ENCODE results near the gene MOV10. TPM values are rescaled to one million over a fixed set of nuclear protein-coding genes. Genes with fewer than 3 reads are reported as not detected.

MOV10 gene
- total and polyA plus RNA-seq, 2 of the 8 experiments (the other 6 are each of a cell fraction or from before 2014, with no cell fraction given), result 57.3 to 109 TPM

DNA sequence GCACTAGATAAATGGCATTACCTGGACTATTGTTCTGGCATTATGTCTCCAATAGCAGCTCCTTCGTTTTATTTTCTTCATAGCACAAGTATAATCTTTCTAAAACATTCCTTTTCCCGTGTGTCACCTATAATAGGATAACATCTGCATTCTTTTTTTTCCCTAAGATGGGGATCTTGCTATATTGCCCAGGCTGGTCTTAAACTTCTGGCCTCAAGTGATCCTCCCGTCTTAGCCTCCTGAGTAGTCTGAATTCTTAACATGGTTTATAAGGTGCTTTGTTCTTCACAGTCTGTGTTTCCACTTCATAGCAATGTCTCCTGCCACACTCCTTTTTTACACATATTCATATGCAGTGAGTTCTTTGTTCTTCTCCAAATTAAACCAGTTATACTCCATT, 8.6 kb upstream of the MOV10 start:
- no peak overlapping the region for H3K56ac ChIP-seq (replicated peaks; ENCODE audit: insufficient read length, low read depth, low read length)
- peaks cover 6 to 64% (median 32%) of the 10 kb centered on the region in 4 experiments; a peak in 6 of 8 replicates for H3K36me3 ChIP-seq (ENCODE audit: control insufficient read depth in 2 of 4, insufficient read depth in 4 of 4, low read length in 3 of 4)
- H3K23ac ChIP-seq (ENCODE audit: insufficient read length), result no peak overlapping the region
- H3K4me2 ChIP-seq (ENCODE audit: insufficient read depth in 1 of 2, low read depth in 2 of 2, low read length in 2 of 2), result no peak overlapping the region
- no peaks in the 10 kb centered on the region for H3K27me3 ChIP-seq (replicated peaks in 1 of 4; ENCODE audit: control insufficient read depth in 3 of 4, extremely low read depth in 1 of 4, insufficient read depth in 3 of 4, low read length in 3 of 4)
- H2BK120ac ChIP-seq (replicated peaks; ENCODE audit: low read depth, low read length), result no peak overlapping the region
- no peak overlapping the region for H2BK5ac ChIP-seq (ENCODE audit: low read depth, low read length)
- no peak overlapping the region for H3K27ac ChIP-seq (ENCODE audit: low read depth, low read length)
- H3K9ac ChIP-seq (replicated peaks in 1 of 4; ENCODE audit: extremely low read depth in 1 of 4, low read depth in 3 of 4, low read length in 3 of 4), result no peak overlapping the region
- H3K79me1 ChIP-seq (ENCODE audit: low read depth, low read length), result no peaks in the 10 kb centered on the region
- no peak overlapping the region for H2AK5ac ChIP-seq (ENCODE audit: low read depth, low read length)
- no peak overlapping the region for H4K5ac ChIP-seq (ENCODE audit: insufficient read length, low read depth, low read length)
- H4K91ac ChIP-seq (replicated peaks; ENCODE audit: insufficient read length, low read length), result no peak overlapping the region
- H2AFZ ChIP-seq (ENCODE audit: low read length), result no peak overlapping the region
- no peaks in the 10 kb centered on the region for H3K4me1 ChIP-seq (replicated peaks in 1 of 4; ENCODE audit: control insufficient read depth in 3 of 4, insufficient read depth in 4 of 4, low read length in 3 of 4)
- H2BK12ac ChIP-seq (ENCODE audit: low read depth, low read length), result no peak overlapping the region
- no peak overlapping the region for H4K8ac ChIP-seq (ENCODE audit: extremely low read depth, insufficient read depth, low read length)
- no peak overlapping the region for H3K18ac ChIP-seq (ENCODE audit: extremely low read depth, low read length)
- 93% methylated on average over 3 of the region's 3 CpGs; no CpG with 5 or more reads in 1 of the 2 experiments for WGBS, 2 experiments (ENCODE audit: extremely low coverage in 1 of 2, insufficient coverage in 1 of 2, insufficient read length in 1 of 2, insufficient replicate concordance in 2 of 2, low coverage in 1 of 2, low lambda C conversion rate in 2 of 2, missing lambda C conversion rate in 1 of 2)
- DNase-seq (ENCODE audit: low read depth in 1 of 2, low spot score in 2 of 2), result no peak
- POLR2A ChIA-PET (ENCODE audit: partially characterized antibody), result interaction anchor here (1.4 kb wide), 1 partner anchor 47 kb away, joined by 6 read pairs; the partner anchor contains the start of genes CAPZA1 and ST7L
- no peaks in the 10 kb centered on the region for H3K79me2 ChIP-seq (ENCODE audit: control insufficient read depth in 1 of 2, insufficient read depth in 2 of 2, low read length in 2 of 2)
- H3K14ac ChIP-seq (ENCODE audit: insufficient read length), result no peak overlapping the region
- no peak overlapping the region for H3K4ac ChIP-seq (replicated peaks; ENCODE audit: insufficient read length, low read depth, low read length)
- H3K4me3 ChIP-seq (ENCODE audit: extremely low read depth in 1 of 4, insufficient read depth in 2 of 4, low read depth in 3 of 4, low read length in 4 of 4), result no peak overlapping the region
- no peak for TF ChIP-seq CBX8 (IDR thresholded peaks at IDR 0.05; ENCODE audit: borderline replicate concordance, low read depth, low read length)
- TF ChIP-seq, protein P1, sequence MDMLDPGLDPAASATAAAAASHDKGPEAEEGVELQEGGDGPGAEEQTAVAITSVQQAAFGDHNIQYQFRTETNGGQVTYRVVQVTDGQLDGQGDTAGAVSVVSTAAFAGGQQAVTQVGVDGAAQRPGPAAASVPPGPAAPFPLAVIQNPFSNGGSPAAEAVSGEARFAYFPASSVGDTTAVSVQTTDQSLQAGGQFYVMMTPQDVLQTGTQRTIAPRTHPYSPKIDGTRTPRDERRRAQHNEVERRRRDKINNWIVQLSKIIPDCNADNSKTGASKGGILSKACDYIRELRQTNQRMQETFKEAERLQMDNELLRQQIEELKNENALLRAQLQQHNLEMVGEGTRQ (IDR thresholded peaks at IDR 0.05; ENCODE audit: low read length), result no peak
- no peak overlapping the region for H2BK15ac ChIP-seq (ENCODE audit: low read length)
- no peaks in the 10 kb centered on the region for H3K23me2 ChIP-seq (ENCODE audit: low read depth, low read length)
- H3K9me3 ChIP-seq (ENCODE audit: insufficient read depth in 2 of 2, low read depth in 1 of 2, low read length in 1 of 2), result no peaks in the 10 kb centered on the region
- no peak for FAIRE-seq
- CTCF ChIA-PET (ENCODE audit: partially characterized antibody), result interaction anchor here (1.1 to 2.6 kb wide), 2 partner anchors 8 to 16 kb away, joined by 3 to 6 read pairs; partner anchors contain the start of gene MOV10
- H2BK20ac ChIP-seq (ENCODE audit: low read length), result no peak overlapping the region
- peaks cover 0 to 3% of the 10 kb centered on the region in 2 experiments for H4K20me1 ChIP-seq (replicated peaks in 1 of 2; ENCODE audit: control insufficient read depth in 1 of 2, insufficient read depth in 2 of 2, low read length in 2 of 2)
